ENCODE measurements around the gene EMILIN3.

The EMILIN3 gene

GRCh38 chr20:41352106-41352505 is 14.5 kb downstream of the EMILIN3 start:
- Histone ChIP-seq H3K4me2 (ENCODE audit: insufficient read depth, low read length) (no peak overlapping the region), H2AFZ (ENCODE audit: low read depth, low read length) (no peak overlapping the region), H3K4me3 (ENCODE audit: low read depth in 1 of 2, low read length in 2 of 2) (no peak overlapping the region), H3K79me2 (ENCODE audit: insufficient read depth, low read length) (no peaks in the 10 kb centered on the region), H3K27me3 (ENCODE audit: insufficient read depth, low read length, poor library complexity) (peaks cover 3% of the 10 kb centered on the region), H3K9me3 (ENCODE audit: insufficient read depth, low read length, severe bottlenecking) (no peaks in the 10 kb centered on the region), H4K20me1 (ENCODE audit: insufficient read depth, low read length) (no peaks in the 10 kb centered on the region; the same call in 1 of the 2 replicates), H3K27ac (ENCODE audit: low read length) (no peak overlapping the region), H3K4me1 (ENCODE audit: insufficient read depth, low read length) (no peaks in the 10 kb centered on the region), H3K36me3 (ENCODE audit: insufficient read depth, low read length) (no peaks in the 10 kb centered on the region), H3K9ac (ENCODE audit: low read depth, low read length) (no peak overlapping the region)
- no peak for TF ChIP-seq EZH2 (IDR thresholded peaks at IDR 0.05; ENCODE audit: borderline replicate concordance, low read depth, low read length, severe bottlenecking)
- TF ChIP-seq, protein P1, sequence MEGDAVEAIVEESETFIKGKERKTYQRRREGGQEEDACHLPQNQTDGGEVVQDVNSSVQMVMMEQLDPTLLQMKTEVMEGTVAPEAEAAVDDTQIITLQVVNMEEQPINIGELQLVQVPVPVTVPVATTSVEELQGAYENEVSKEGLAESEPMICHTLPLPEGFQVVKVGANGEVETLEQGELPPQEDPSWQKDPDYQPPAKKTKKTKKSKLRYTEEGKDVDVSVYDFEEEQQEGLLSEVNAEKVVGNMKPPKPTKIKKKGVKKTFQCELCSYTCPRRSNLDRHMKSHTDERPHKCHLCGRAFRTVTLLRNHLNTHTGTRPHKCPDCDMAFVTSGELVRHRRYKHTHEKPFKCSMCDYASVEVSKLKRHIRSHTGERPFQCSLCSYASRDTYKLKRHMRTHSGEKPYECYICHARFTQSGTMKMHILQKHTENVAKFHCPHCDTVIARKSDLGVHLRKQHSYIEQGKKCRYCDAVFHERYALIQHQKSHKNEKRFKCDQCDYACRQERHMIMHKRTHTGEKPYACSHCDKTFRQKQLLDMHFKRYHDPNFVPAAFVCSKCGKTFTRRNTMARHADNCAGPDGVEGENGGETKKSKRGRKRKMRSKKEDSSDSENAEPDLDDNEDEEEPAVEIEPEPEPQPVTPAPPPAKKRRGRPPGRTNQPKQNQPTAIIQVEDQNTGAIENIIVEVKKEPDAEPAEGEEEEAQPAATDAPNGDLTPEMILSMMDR (IDR thresholded peaks at IDR 0.05; ENCODE audit: borderline replicate concordance, extremely low read depth, low read length, poor library complexity, severe bottlenecking): no peak
- no peak for DNase-seq
- ATAC-seq (ENCODE audit: insufficient read depth, low read depth): no peak

- Histone ChIP-seq H4K20me1 (ENCODE audit: insufficient read depth, low read length) (peaks cover 5% of the 10 kb centered on the region; the same call in 1 of the 2 replicates), H3K4me1 (ENCODE audit: insufficient read depth, low read length) (no peaks in the 10 kb centered on the region), H3K9ac (ENCODE audit: low read depth, low read length) (no peak overlapping the region), H2AFZ (ENCODE audit: low read depth, low read length) (no peak overlapping the region), H3K27me3 (ENCODE audit: insufficient read depth, low read length, poor library complexity) (peaks cover 3% of the 10 kb centered on the region), H3K4me2 (ENCODE audit: insufficient read depth, low read length) (no peak overlapping the region), H3K79me2 (ENCODE audit: insufficient read depth, low read length) (no peaks in the 10 kb centered on the region), H3K36me3 (ENCODE audit: insufficient read depth, low read length) (no peaks in the 10 kb centered on the region), H3K9me3 (ENCODE audit: insufficient read depth, low read length, severe bottlenecking) (no peaks in the 10 kb centered on the region), H3K27ac (ENCODE audit: low read length) (no peak overlapping the region), H3K4me3 (ENCODE audit: low read depth in 1 of 2, low read length in 2 of 2) (no peak overlapping the region)
- TF ChIP-seq, protein P1 (IDR thresholded peaks at IDR 0.05; ENCODE audit: borderline replicate concordance, extremely low read depth, low read length, poor library complexity, severe bottlenecking): no peak
- TF ChIP-seq EZH2 (IDR thresholded peaks at IDR 0.05; ENCODE audit: borderline replicate concordance, low read depth, low read length, severe bottlenecking): no peak
- DNase-seq (no peak), ATAC-seq (ENCODE audit: insufficient read depth, low read depth) (no peak)
Measured at GRCh38 chr20:41350408-41350962, 16.1 kb downstream of the EMILIN3 start.

DNA sequence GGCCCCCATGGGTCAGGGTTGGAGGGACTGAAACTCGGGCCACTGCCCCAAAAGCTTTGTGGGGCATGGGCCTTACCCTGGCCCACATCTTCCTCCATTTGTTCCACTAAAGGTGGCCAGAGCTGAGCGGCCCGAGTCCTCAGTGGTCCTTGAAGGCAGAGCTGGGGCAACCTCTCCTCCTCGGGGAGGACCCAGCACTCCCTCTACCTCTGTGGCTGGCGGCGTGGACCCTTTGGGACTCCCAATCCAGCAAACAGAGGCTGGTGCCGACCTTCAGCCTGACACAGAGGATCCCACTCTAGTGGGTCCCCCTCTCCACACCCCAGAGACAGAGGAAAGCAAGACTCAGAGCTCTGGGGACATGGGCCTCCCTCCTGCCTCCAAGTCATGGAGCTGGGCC is 16.7 kb downstream of the EMILIN3 start:
- Histone ChIP-seq H3K9me3 (ENCODE audit: insufficient read depth, low read length, severe bottlenecking) (no peaks in the 10 kb centered on the region), H3K4me1 (ENCODE audit: insufficient read depth, low read length) (no peaks in the 10 kb centered on the region), H3K79me2 (ENCODE audit: insufficient read depth, low read length) (no peaks in the 10 kb centered on the region), H3K36me3 (ENCODE audit: insufficient read depth, low read length) (no peaks in the 10 kb centered on the region), H3K4me2 (ENCODE audit: insufficient read depth, low read length) (no peak overlapping the region), H2AFZ (ENCODE audit: low read depth, low read length) (no peak overlapping the region), H3K9ac (ENCODE audit: low read depth, low read length) (no peak overlapping the region), H3K27me3 (ENCODE audit: insufficient read depth, low read length, poor library complexity) (peaks cover 3% of the 10 kb centered on the region), H3K27ac (ENCODE audit: low read length) (no peak overlapping the region), H3K4me3 (ENCODE audit: low read depth in 1 of 2, low read length in 2 of 2) (no peak overlapping the region), H4K20me1 (ENCODE audit: insufficient read depth, low read length) (peaks cover 8% of the 10 kb centered on the region; the same call in 1 of the 2 replicates)
- ATAC-seq (ENCODE audit: insufficient read depth, low read depth) (no peak), DNase-seq (no peak)
- TF ChIP-seq EZH2 (IDR thresholded peaks at IDR 0.05; ENCODE audit: borderline replicate concordance, low read depth, low read length, severe bottlenecking): no peak
- TF ChIP-seq, protein P1 (IDR thresholded peaks at IDR 0.05; ENCODE audit: borderline replicate concordance, extremely low read depth, low read length, poor library complexity, severe bottlenecking): no peak

Data from DND-41 (cell line).